Naive thymus-derived CD8-positive, alpha-beta T cell (primary cell): Measurements from ENCODE around the gene DGKB. TPM values are rescaled to one million over a fixed set of nuclear protein-coding genes. Genes with fewer than 3 reads are reported as not detected.
"Not testable (repeated sequence)": the region's sequence is repeated elsewhere in the genome, so short reads cannot be mapped to it uniquely, and the experiment has no call there.

Experiments
- ATAC-seq, 2 donors: fragments of 150-1000 bp; cut with Tn5 transposase in 1 of 2; sonication (Bioruptor Pico), chemical (Tn5 transposase) in 1 of 2; 1 replicate in 1 of 2; 2 replicates in 1 of 2; pipeline ENCODE4 v1.10.0; 2021; ENCODE audit warnings: mild to moderate bottlenecking in 2 of 2, moderate library complexity in 2 of 2
- POLR2A ChIA-PET: fragments of 350-600 bp; sonication (Branson Sonifier 250); formaldehyde crosslinking; loops from one replicate; lab custom pipeline; 2021; ENCODE audit warnings: antibody characterized with exemption; lab: Charles Lee
- DNase-seq, 10 donors: peaks; one replicate each; pipeline versions ENCODE4 v3.0.0 to v3.0.0-alpha.2; 2020 to 2022
- H3K27ac Mint-ChIP-seq, 10 donors: one replicate each; pipeline ENCODE4 v1.8.0; 2020 to 2022; ENCODE audit warnings: mild to moderate bottlenecking in 10 of 10, mixed read lengths in 10 of 10, moderate library complexity in 4 of 10, inconsistent platforms in 1 of 10
- H3K27me3 Mint-ChIP-seq, 5 donors: one replicate each; pipeline ENCODE4 v1.8.0; 2021 to 2022; ENCODE audit warnings: mixed read lengths in 5 of 5
- H3K36me3 Mint-ChIP-seq, 3 donors: one replicate each; pipeline ENCODE4 v1.8.0; 2020 to 2022; ENCODE audit warnings: mixed read lengths in 3 of 3, mild to moderate bottlenecking in 2 of 3, inconsistent platforms in 1 of 3
- H3K4me1 Mint-ChIP-seq, 4 donors: one replicate each; pipeline ENCODE4 v1.8.0; 2021 to 2022; ENCODE audit warnings: mixed read lengths in 4 of 4
- H3K4me3 Mint-ChIP-seq, 10 donors: one replicate each; pipeline ENCODE4 v1.8.0; 2020 to 2022; ENCODE audit warnings: mild to moderate bottlenecking in 10 of 10, mixed read lengths in 10 of 10, moderate library complexity in 6 of 10, inconsistent platforms in 1 of 10
- H3K9me3 Mint-ChIP-seq, 9 donors: one replicate each; pipeline ENCODE4 v1.8.0; 2020 to 2022; ENCODE audit warnings: mixed read lengths in 9 of 9, mild to moderate bottlenecking in 3 of 9, inconsistent platforms in 1 of 9, moderate library complexity in 1 of 9
- polyA plus RNA-seq, 3 donors: library from polyadenylated mRNA; unstranded; fragments of 300-500 nt; fragmentation: Illumina TruSeq; gene quantifications; one replicate each; pipeline ENCODE4 v1.2.3, GENCODE V29; 2021
- total RNA-seq, 8 experiments: library from RNA in 2 of 8; stranded (reverse) in 2 of 8; gene quantifications; one replicate each; pipeline ENCODE4 v1.2.3 and lab custom pipeline; 2021 to 2026

Gene DGKB
- total and polyA plus RNA-seq, 5 experiments from 2014 or later: not detected

DNA sequence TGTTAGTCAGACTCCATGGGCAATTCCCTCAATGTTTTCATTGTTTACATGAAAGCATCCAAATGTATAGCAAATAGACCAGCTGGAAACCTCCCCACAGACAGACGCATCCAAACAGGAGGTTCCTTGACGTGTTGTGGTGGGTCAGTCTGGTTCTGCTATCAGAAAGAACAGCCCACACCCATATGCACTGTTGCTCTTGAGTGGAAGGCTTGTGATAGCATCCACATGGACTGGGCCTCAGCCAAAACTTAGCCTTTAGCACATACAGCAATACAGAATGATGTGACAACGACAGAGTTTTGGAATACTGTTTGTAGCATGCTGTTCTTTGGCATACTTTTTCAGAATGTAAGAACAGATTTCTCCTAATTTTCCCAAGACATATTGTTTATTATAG is 613.9 kb downstream of the DGKB start:
- ATAC-seq (no peak), DNase-seq (no peak)
- H3K27me3 Mint-ChIP-seq: no peaks in the 10 kb centered on the region
- peaks cover 0 to 5% (median 0%) of the 10 kb centered on the region in 9 donors for H3K9me3 Mint-ChIP-seq
- no peaks in the 10 kb centered on the region for H3K36me3 Mint-ChIP-seq
- H3K4me3 Mint-ChIP-seq: no peak overlapping the region
- H3K27ac Mint-ChIP-seq: no peak overlapping the region
- H3K4me1 Mint-ChIP-seq: no peaks in the 10 kb centered on the region
- POLR2A ChIA-PET: no interaction called here

DNA sequence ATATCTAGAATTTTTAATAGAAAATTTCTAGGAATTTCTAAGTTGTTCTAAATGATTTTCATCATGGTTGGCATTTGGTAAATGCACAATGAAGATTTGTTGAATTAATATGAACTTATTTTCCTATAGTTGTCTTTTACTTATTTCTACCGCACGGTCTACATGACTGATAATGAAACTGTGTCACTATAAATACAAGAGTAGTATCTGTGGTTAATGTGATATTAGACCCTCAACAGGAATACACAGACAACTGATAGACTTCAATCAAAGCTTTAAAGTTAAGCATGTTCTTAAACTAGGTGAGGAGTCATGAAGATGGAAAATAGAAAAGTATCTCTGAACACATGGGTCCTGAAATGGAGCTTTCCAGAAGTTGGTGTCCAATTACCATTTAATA is 615.2 kb downstream of the DGKB start:
- POLR2A ChIA-PET: no interaction called here
- Mint-ChIP-seq H3K4me3 (no peak overlapping the region), H3K36me3 (no peaks in the 10 kb centered on the region), H3K27me3 (no peaks in the 10 kb centered on the region), H3K4me1 (no peaks in the 10 kb centered on the region), H3K27ac (no peak overlapping the region), H3K9me3 (peaks cover 0 to 3% (median 0%) of the 10 kb centered on the region in 9 donors)
- DNase-seq: no peak
- no peak for ATAC-seq

DNA sequence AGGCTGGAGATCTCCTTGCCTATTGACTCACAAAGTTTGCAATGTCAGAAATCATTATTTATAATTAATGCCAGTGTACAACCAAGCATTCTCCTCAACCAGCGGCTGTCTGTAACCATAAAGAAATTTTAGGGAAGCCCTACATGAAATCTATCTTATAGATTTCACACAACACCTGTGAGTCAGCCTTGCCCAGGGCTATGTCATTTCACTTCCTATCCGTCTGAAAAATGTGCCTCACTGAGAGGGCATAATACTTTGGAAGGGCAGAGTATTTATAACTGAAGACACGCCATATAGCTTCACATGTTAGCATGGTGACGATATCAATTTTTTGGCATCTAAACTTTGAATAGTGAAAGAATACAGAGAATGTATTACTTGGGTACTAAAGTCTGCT is 616.5 kb downstream of the DGKB start:
- peaks cover 0 to 3% (median 0%) of the 10 kb centered on the region in 9 donors for H3K9me3 Mint-ChIP-seq
- no peak for DNase-seq
- H3K4me3 Mint-ChIP-seq: no peak overlapping the region
- no peak for ATAC-seq
- POLR2A ChIA-PET: no interaction called here
- H3K4me1 Mint-ChIP-seq: no peaks in the 10 kb centered on the region
- no peaks in the 10 kb centered on the region for H3K36me3 Mint-ChIP-seq
- no peak overlapping the region for H3K27ac Mint-ChIP-seq
- no peaks in the 10 kb centered on the region for H3K27me3 Mint-ChIP-seq

DNA sequence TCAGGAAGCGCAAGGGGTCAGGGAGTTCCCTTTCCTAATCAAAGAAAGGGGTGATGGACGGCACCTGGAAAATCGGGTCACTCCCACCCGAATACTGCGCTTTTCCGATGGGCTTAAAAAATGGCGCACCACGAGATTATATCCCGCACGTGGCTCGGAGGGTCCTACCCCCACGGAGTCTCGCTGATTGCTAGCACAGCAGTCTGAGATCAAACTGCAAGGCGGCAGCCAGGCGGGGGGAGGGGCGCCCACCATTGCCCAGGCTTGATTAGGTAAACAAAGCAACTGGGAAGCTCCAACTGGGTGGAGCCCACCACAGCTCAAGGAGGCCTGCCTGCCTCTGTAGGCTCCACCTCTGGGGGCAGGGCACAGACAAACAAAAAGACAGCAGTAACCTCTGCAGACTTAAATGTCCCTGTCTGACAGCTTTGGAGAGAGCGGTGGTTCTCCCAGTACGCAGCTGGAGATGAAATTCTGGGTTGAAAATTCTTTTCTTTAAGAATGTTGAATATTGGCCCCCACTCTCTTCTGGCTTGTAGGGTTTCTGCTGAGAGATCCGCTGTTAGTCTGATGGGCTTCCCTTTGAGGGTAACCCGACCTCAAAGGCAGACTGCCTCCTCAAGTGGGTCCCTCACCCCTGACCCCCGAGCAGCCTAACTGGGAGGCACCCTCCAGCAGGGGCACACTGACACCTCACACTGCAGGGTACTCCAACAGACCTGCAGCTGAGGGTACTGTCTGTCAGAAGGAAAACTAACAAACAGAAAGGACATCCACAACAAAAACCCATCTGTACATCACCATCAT is 623.3 kb downstream of the DGKB start:
- H3K4me1 Mint-ChIP-seq, DNase-seq, H3K27ac Mint-ChIP-seq, POLR2A ChIA-PET, H3K9me3 Mint-ChIP-seq, H3K4me3 Mint-ChIP-seq, H3K27me3 Mint-ChIP-seq, ATAC-seq, H3K36me3 Mint-ChIP-seq: not testable (repeated sequence)

DNA sequence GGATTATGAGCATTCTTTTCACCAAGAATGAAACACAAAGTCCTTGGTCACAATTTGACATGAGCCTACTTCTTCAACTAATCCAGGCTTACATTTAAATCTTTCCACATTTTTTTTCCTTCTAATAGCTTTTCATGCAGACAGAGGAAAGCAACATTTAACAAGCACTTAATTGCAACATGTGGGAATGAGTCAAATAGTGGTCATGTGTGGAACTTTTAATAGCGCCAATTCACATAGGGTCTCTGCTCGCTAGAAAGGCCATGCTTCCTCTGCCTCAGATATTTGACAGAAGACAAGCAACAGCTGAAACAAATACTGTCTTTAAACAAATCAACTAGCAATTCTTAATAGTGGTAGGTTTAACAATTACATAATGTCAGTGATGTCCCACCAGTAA is 627.2 kb downstream of the DGKB start:
- Mint-ChIP-seq H3K4me3 (no peak overlapping the region), H3K9me3 (peaks cover 0 to 9% (median 0%) of the 10 kb centered on the region in 9 donors), H3K4me1 (no peaks in the 10 kb centered on the region), H3K27ac (no peak overlapping the region), H3K36me3 (no peaks in the 10 kb centered on the region), H3K27me3 (peaks cover 0 to 2% (median 0%) of the 10 kb centered on the region in 5 donors)
- ATAC-seq (no peak), DNase-seq (no peak)
- POLR2A ChIA-PET: no interaction called here

DNA sequence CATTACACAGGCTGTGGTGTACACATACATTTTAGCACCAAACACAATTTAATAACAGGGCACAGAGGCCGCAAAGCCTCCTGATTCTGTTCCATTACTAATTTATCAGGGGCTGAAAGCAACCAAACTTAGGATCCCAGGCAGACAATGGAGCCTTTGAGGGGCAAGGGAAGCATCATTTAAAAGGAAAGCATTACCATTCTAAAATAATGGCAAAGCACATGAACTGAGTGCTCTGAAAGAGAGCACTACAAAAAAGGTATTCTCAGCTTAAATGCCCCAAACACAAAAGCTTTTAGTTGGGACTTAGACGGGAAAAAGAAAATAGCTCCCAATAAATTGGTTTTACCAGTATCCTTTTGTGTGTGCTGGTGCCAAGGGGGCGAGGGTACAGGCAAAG is 631.1 kb downstream of the DGKB start:
- Mint-ChIP-seq H3K4me1 (no peaks in the 10 kb centered on the region), H3K4me3 (no peak overlapping the region), H3K27me3 (peaks cover 0 to 1% (median 0%) of the 10 kb centered on the region in 5 donors), H3K36me3 (no peaks in the 10 kb centered on the region), H3K27ac (no peak overlapping the region), H3K9me3 (peaks cover 0 to 5% (median 0%) of the 10 kb centered on the region in 9 donors)
- DNase-seq: no peak
- POLR2A ChIA-PET: no interaction called here
- no peak for ATAC-seq

DNA sequence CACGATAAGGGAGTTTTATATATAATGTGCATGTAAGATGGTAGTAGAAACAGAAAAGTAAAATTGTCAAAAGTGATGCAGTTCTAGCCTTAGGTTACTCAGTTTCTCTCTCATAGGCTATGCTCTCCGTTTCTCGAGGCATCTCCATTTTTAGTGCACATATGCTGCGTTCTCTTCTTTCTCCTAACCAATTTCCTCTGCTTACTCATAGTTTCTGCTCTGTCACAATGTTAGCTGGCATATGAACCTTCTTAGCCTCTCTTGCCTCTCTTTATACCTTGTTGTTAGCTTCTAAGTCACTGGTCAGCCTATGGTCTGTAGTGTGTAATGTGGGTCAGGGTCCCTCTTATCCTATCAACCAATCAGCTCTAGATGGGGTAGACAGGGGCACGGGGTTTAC is 632.5 kb downstream of the DGKB start:
- H3K4me3 Mint-ChIP-seq: no peak overlapping the region
- no peak for DNase-seq
- peaks cover 0 to 5% (median 0%) of the 10 kb centered on the region in 9 donors for H3K9me3 Mint-ChIP-seq
- no peaks in the 10 kb centered on the region for H3K4me1 Mint-ChIP-seq
- H3K27me3 Mint-ChIP-seq: peaks cover 0 to 1% (median 0%) of the 10 kb centered on the region in 5 donors
- H3K36me3 Mint-ChIP-seq: no peaks in the 10 kb centered on the region
- no peak for ATAC-seq
- POLR2A ChIA-PET: no interaction called here
- no peak overlapping the region for H3K27ac Mint-ChIP-seq

DNA sequence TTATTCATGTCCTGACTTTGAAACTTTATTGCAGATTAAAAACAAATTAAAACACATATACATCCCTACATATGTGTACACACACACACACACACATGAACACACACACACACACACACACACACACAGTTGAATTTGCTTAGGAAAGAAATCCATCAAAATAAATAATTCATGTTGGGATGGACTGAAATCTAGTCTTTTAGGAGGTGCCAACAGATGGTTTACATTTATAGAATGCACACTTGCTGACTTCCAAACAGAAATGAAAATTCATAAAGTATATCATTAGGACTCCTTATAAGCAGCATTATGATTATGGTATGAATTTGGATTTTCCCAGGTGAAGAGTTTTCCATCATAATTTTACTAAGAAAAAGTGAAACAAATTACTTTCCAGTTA is 642.5 kb downstream of the DGKB start:
- Mint-ChIP-seq H3K27me3 (no peaks in the 10 kb centered on the region), H3K9me3 (peaks cover 0 to 6% (median 0%) of the 10 kb centered on the region in 9 donors), H3K27ac (no peak overlapping the region), H3K4me1 (no peaks in the 10 kb centered on the region), H3K4me3 (no peak overlapping the region), H3K36me3 (peaks cover 0 to 1% (median 0%) of the 10 kb centered on the region in 3 donors)
- ATAC-seq: no peak
- POLR2A ChIA-PET: no interaction called here
- no peak for DNase-seq

DNA sequence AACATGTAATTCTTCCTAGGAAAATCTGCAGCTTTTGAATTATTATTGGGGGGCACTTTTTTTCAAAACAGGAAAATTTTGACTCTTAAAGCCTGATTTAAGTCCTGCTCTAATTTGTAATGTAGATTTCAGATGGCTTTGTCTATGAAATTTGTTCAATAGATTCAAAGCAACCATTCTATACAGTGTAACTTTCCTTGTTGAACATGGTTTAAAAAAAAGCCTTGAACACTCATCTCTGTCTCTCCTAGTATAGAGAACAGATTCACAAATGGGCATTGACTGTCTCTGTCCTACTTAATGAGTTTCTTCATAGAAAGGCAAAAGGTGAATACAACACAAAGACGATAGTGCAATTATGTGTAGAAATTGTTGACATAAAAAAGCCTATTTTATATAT is 643.7 kb downstream of the DGKB start:
- no peak for DNase-seq
- Mint-ChIP-seq H3K4me1 (no peaks in the 10 kb centered on the region), H3K27ac (no peak overlapping the region), H3K27me3 (no peaks in the 10 kb centered on the region), H3K36me3 (peaks cover 0 to 1% (median 0%) of the 10 kb centered on the region in 3 donors), H3K4me3 (no peak overlapping the region), H3K9me3 (peaks cover 0 to 6% (median 0%) of the 10 kb centered on the region in 9 donors)
- ATAC-seq: no peak
- POLR2A ChIA-PET: no interaction called here

DNA sequence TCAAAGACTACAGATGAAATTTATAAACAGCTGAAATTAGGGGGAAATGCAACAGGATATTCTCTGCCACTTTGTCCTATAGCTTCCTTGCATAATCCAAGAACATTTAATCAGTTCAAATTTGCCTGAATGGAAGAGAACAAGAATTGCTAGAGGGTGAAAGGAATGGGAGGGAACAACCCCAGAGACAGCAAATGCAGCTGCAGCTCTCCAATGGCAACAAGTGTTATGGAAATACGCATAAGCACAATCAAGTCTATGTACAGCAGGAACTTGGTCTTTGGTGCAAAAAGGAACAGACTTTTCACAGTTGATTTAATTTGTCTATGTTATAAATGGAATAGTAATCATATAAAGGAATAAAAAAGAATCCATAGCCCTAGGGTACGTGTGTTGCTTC is 644.1 kb downstream of the DGKB start:
- POLR2A ChIA-PET: no interaction called here
- ATAC-seq: no peak

DNA sequence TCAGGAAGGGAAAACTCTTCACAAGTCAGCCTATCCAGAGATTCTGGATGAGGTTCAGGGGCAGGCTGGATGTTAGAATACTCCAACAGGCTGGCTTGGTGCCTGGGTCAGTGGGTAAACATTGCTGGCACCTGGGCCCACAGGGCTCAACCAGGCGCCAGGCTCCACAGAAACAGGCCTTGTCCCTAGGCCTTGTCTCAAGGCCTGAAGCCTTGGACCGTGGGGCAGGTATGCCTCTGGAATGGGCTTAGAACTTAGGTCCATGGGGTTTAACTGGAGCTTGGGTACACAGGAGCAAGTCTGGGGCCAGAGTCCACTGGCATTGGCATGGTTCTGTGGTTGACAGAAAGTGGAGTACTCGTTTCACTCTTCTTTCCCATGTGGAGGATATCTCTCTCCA is 650.1 kb downstream of the DGKB start:
- peaks cover 0 to 1% (median 0%) of the 10 kb centered on the region in 3 donors for H3K36me3 Mint-ChIP-seq

More for the DNA sequence above, 644.1 kb downstream of the DGKB start:
- Mint-ChIP-seq H3K4me1 (no peaks in the 10 kb centered on the region), H3K4me3 (no peak overlapping the region), H3K9me3 (peaks cover 0 to 6% (median 0%) of the 10 kb centered on the region in 9 donors), H3K27me3 (no peaks in the 10 kb centered on the region), H3K36me3 (peaks cover 0 to 1% (median 0%) of the 10 kb centered on the region in 3 donors), H3K27ac (no peak overlapping the region)
- DNase-seq: no peak

DNA sequence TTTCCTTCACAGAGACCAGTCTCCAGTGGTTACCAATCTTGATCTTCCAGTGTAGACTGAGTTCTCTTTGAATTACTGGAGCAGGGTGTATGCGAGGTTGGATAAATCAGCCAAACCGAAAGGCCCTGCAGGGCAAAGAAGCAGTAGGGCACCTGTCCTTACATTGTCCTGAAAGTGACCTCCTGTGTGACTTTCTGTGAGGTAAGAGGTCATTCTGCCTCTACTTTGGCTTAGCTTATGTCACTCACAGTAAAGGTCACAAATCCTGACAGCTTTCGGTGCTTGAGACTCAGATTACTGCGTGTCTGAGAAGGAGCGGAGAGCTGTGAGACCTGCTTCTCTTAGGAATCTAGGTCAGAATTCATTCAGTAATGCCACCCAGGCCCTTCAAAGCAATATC is 660.4 kb downstream of the DGKB start:
- no peaks in the 10 kb centered on the region for H3K27me3 Mint-ChIP-seq
- no peak for ATAC-seq
- H3K4me3 Mint-ChIP-seq: no peak overlapping the region
- no peak overlapping the region for H3K27ac Mint-ChIP-seq
- H3K36me3 Mint-ChIP-seq: no peaks in the 10 kb centered on the region
- H3K9me3 Mint-ChIP-seq: peaks cover 0 to 4% (median 0%) of the 10 kb centered on the region in 9 donors
- no peaks in the 10 kb centered on the region for H3K4me1 Mint-ChIP-seq
- POLR2A ChIA-PET: no interaction called here
- no peak for DNase-seq

More for the DNA sequence above, 650.1 kb downstream of the DGKB start:
- H3K27ac Mint-ChIP-seq: no peak overlapping the region
- no peak for ATAC-seq
- POLR2A ChIA-PET: no interaction called here
- no peaks in the 10 kb centered on the region for H3K4me1 Mint-ChIP-seq
- no peaks in the 10 kb centered on the region for H3K27me3 Mint-ChIP-seq
- no peak overlapping the region for H3K4me3 Mint-ChIP-seq
- peaks cover 0 to 6% (median 0%) of the 10 kb centered on the region in 9 donors for H3K9me3 Mint-ChIP-seq
- DNase-seq: no peak

DNA sequence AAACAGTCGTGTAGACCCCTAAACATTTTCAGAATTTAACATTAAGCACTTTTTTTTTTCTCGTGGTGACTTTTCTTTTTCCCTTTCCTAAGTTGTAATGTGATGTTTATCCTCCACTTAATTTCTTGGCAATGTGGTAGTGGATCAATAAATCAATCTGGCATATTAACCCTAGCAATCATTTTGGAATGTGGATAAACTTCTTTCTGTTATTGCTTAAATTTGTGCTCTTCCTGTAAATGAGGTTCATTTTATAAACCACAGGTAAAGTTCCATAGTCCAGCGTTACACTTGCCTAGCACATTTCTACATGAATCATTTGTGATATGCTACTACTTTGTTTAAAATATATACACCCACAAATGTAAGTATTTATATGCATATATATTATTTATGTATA is 665.7 kb downstream of the DGKB start:
- no peak for DNase-seq
- no peaks in the 10 kb centered on the region for H3K27me3 Mint-ChIP-seq

DNA sequence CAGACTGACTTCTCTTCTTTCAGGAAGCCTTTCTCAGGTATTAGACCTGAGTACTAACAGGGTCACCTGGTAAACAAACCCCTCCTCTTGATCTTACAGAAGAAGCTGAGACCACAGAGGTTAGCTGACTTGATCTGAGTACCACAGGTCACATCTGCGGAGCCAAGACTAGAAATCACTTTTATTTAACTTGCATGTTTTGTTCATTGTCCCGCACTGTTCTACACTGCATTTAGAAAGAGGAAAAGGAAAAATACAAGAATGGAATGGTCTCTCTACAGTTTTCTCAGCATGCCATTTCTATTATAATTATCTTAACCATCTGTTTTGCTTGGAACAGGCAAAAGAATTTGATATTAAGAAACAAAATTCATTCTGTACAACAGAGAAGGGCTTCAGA is 667.5 kb downstream of the DGKB start:
- ATAC-seq (no peak), DNase-seq (no peak)
- POLR2A ChIA-PET: no interaction called here
- H3K27me3 Mint-ChIP-seq: no peaks in the 10 kb centered on the region
- H3K4me3 Mint-ChIP-seq: no peak overlapping the region
- no peak overlapping the region for H3K27ac Mint-ChIP-seq
- peaks cover 0 to 2% (median 0%) of the 10 kb centered on the region in 9 donors for H3K9me3 Mint-ChIP-seq
- no peaks in the 10 kb centered on the region for H3K4me1 Mint-ChIP-seq
- no peaks in the 10 kb centered on the region for H3K36me3 Mint-ChIP-seq

More for the DNA sequence above, 665.7 kb downstream of the DGKB start:
- ATAC-seq: no peak
- Mint-ChIP-seq H3K27ac (no peak overlapping the region), H3K4me3 (no peak overlapping the region), H3K9me3 (no peaks in the 10 kb centered on the region), H3K36me3 (no peaks in the 10 kb centered on the region), H3K4me1 (no peaks in the 10 kb centered on the region)
- POLR2A ChIA-PET: no interaction called here
